ENCODE measurements around the gene DNM1L.

DNA sequence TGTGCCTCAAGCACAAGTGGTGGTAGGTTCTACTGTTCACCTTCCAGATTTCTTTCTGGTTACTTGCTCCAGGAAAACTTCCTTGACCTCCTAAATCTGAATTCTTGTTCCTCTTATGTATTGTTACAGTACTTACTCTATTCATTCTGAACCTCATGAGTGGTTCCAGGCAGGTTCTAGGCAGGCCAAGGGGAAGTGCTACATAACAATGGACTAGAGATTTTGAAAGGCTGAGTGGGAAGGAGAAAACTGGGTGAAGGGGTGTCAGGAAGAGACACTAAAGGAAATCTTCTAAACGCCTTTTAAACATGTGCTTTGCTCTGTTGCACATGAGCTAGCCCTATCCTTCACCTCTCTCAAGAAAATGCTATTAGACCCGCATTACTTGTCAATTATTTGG lies 75.0 kb downstream of the DNM1L start:
- TF ChIP-seq CTCF (IDR thresholded peaks at IDR 0.05) (no peak), POLR2AphosphoS5 (IDR thresholded peaks at IDR 0.05) (no peak), POLR2A (IDR thresholded peaks at IDR 0.05) (no peak)
